ENCODE measurements around the gene PPP4R3A. TPM values are rescaled to one million over a fixed set of nuclear protein-coding genes. Genes with fewer than 3 reads are reported as not detected.

Gene PPP4R3A
- total RNA-seq, 2 experiments from 2014 or later = 121 to 129 TPM

- no peaks in the 10 kb centered on the region for H3K36me3 Mint-ChIP-seq (ENCODE audit: low read depth)
- H3K4me3 Mint-ChIP-seq = no peak overlapping the region
- H3K27ac Mint-ChIP-seq = no peak overlapping the region
- H3K9me3 Mint-ChIP-seq (ENCODE audit: insufficient read depth) = peaks cover 8% of the 10 kb centered on the region
- ChIA-PET CTCF (no interaction called here), POLR2A (no interaction called here)
- H3K27me3 Mint-ChIP-seq (ENCODE audit: low read depth) = peaks cover 11% of the 10 kb centered on the region
- H3K4me1 Mint-ChIP-seq (ENCODE audit: low read depth) = no peaks in the 10 kb centered on the region
- ATAC-seq (no peak), DNase-seq (no peak)
These were observed 10.0 kb upstream of the PPP4R3A start for GRCh38 chr14:91520138-91520537.

GRCh38 chr14:91519239-91520036 lies 9.3 kb upstream of the PPP4R3A start:
- H3K27me3 Mint-ChIP-seq (ENCODE audit: low read depth) = peaks cover 11% of the 10 kb centered on the region
- H3K27ac Mint-ChIP-seq = no peak overlapping the region
- no peaks in the 10 kb centered on the region for H3K4me1 Mint-ChIP-seq (ENCODE audit: low read depth)

GRCh38 chr14:91516663-91517388 lies 6.7 kb upstream of the PPP4R3A start:
- H3K27me3 Mint-ChIP-seq (ENCODE audit: low read depth) = peaks cover 10% of the 10 kb centered on the region
- ChIA-PET POLR2A (no interaction called here), CTCF (no interaction called here)
- no peaks in the 10 kb centered on the region for H3K36me3 Mint-ChIP-seq (ENCODE audit: low read depth)
- peaks cover 8% of the 10 kb centered on the region for H3K9me3 Mint-ChIP-seq (ENCODE audit: insufficient read depth)
- ATAC-seq (no peak), DNase-seq (no peak)
- H3K4me3 Mint-ChIP-seq = no peak overlapping the region
- H3K27ac Mint-ChIP-seq = no peak overlapping the region
- no peaks in the 10 kb centered on the region for H3K4me1 Mint-ChIP-seq (ENCODE audit: low read depth)

More at GRCh38 chr14:91519239-91520036, 9.3 kb upstream of the PPP4R3A start:
- Mint-ChIP-seq H3K36me3 (ENCODE audit: low read depth) (no peaks in the 10 kb centered on the region), H3K4me3 (no peak overlapping the region), H3K9me3 (ENCODE audit: insufficient read depth) (peaks cover 8% of the 10 kb centered on the region)
- CTCF ChIA-PET = no interaction called here
- DNase-seq (no peak), ATAC-seq (no peak)
- POLR2A ChIA-PET = interaction anchor here (0.6 kb wide), 1 partner anchor 478 kb away, joined by 3 read pairs; no protein-coding TSS in a partner anchor

- ChIA-PET CTCF (no interaction called here), POLR2A (no interaction called here)
- Mint-ChIP-seq H3K36me3 (ENCODE audit: low read depth) (no peaks in the 10 kb centered on the region), H3K4me1 (ENCODE audit: low read depth) (peaks cover 2% of the 10 kb centered on the region), H3K4me3 (no peak overlapping the region), H3K27me3 (ENCODE audit: low read depth) (peaks cover 10% of the 10 kb centered on the region), H3K9me3 (ENCODE audit: insufficient read depth) (peaks cover 5% of the 10 kb centered on the region), H3K27ac (no peak overlapping the region)
- ATAC-seq (no peak), DNase-seq (no peak)
These were observed 5.9 kb upstream of the PPP4R3A start for GRCh38 chr14:91515979-91516378.

- peaks cover 7% of the 10 kb centered on the region for H3K27me3 Mint-ChIP-seq (ENCODE audit: low read depth)
- DNase-seq = no peak
- POLR2A ChIA-PET = interaction anchor here (1.0 to 2.5 kb wide), 2 partner anchors 10 to 1127 kb away, joined by 3 to 13 read pairs; no protein-coding TSS in a partner anchor
- peak overlapping the region; percentile 100 for H3K27ac Mint-ChIP-seq
- ATAC-seq = no peak
- peak overlapping the region; percentile 100 for H3K4me3 Mint-ChIP-seq
- peaks cover 14% of the 10 kb centered on the region for H3K4me1 Mint-ChIP-seq (ENCODE audit: low read depth)
- no peaks in the 10 kb centered on the region for H3K9me3 Mint-ChIP-seq (ENCODE audit: insufficient read depth)
- CTCF ChIA-PET = no interaction called here
- H3K36me3 Mint-ChIP-seq (ENCODE audit: low read depth) = peaks cover 30% of the 10 kb centered on the region
These were observed 903 bp upstream of the PPP4R3A start for GRCh38 chr14:91511043-91511383.

DNA sequence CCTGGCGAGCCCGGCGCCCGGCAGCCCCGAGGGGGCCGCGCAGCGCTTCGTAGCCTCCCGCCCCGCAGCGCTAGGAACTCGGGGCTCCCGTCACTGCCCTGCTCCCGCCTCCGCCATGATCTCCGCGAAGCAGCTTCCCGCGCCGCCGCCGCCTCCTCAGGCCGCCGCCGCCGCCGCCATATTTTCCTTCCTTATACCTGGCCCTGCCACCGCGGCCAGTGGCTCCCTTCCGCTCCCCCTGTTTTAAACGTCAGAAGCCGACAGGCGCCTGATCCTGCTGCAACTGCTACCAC lies 286 bp downstream of the PPP4R3A start:
- peak overlapping the region; percentile 100 for H3K27ac Mint-ChIP-seq
- ATAC-seq = peak; percentile 55
- DNase-seq = no peak
- ChIA-PET CTCF (interaction anchor here (0.6 to 1.8 kb wide), 2 partner anchors 34 to 192 kb away, joined by 3 to 4 read pairs; no protein-coding TSS in a partner anchor), POLR2A (interaction anchor here (0.6 to 2.5 kb wide), 24 partner anchors 8 to 608 kb away, joined by 3 to 14 read pairs (median 4); partner anchors contain the start of gene TRIP11)
- peak overlapping the region; percentile 100 for H3K4me3 Mint-ChIP-seq
- H3K27me3 Mint-ChIP-seq (ENCODE audit: low read depth) = peaks cover 3% of the 10 kb centered on the region
- peaks cover 40% of the 10 kb centered on the region for H3K36me3 Mint-ChIP-seq (ENCODE audit: low read depth)
- H3K9me3 Mint-ChIP-seq (ENCODE audit: insufficient read depth) = no peaks in the 10 kb centered on the region
- peaks cover 25% of the 10 kb centered on the region for H3K4me1 Mint-ChIP-seq (ENCODE audit: low read depth)

DNA sequence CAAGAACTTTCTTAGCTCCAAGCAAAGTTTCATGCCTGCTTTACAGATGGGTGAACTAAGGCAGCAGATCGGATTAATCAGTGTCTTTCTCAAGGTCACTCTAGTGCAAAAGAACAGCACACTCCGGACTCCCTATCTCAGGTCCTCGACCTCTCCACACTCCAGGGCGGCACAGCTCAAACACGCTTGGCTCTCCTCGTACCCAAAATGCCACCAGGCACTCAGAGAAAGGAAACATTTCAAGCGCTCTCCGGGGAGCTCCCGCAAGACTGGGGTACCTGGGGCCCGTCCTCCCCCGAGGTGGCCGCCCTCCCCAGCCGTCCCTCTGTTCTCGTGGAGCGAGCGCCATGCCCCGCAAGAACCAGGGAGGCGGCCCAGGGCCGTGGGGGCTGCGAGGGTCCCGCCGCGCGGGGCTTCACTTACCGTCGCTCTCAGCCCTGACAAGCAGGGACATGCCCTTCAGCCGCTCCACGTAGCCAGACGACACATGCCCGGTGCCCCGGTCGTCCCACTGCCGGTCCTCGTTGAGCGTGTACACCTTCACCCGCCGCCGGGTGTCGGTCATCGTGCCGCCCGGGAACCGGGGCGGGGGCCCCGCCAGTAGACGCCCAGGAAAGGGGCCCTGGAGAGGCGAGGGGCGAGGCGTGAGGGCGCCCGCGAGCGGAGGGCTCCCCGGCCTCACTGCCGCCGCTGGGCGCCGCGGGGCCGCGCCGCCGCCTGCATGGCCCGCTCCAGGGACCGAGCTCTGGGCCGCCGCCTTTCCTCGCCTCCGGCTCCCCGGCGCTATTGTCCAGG lies 830 bp downstream of the PPP4R3A start:
- Mint-ChIP-seq H3K36me3 (ENCODE audit: low read depth) (peaks cover 45% of the 10 kb centered on the region), H3K27ac (peak overlapping the region; percentile 100), H3K9me3 (ENCODE audit: insufficient read depth) (no peaks in the 10 kb centered on the region), H3K27me3 (ENCODE audit: low read depth) (peaks cover 3% of the 10 kb centered on the region), H3K4me3 (peak overlapping the region; percentile 100), H3K4me1 (ENCODE audit: low read depth) (peaks cover 30% of the 10 kb centered on the region)
- DNase-seq = peak; percentile 46
- ATAC-seq = peak; percentile 3
- ChIA-PET CTCF (interaction anchor here (0.6 to 1.8 kb wide), 5 partner anchors 25 to 598 kb away, joined by 3 to 4 read pairs (median 4); no protein-coding TSS in a partner anchor), POLR2A (interaction anchor here (0.6 to 2.5 kb wide), 25 partner anchors 8 to 609 kb away, joined by 3 to 14 read pairs (median 4); partner anchors contain the start of gene TRIP11)

DNA sequence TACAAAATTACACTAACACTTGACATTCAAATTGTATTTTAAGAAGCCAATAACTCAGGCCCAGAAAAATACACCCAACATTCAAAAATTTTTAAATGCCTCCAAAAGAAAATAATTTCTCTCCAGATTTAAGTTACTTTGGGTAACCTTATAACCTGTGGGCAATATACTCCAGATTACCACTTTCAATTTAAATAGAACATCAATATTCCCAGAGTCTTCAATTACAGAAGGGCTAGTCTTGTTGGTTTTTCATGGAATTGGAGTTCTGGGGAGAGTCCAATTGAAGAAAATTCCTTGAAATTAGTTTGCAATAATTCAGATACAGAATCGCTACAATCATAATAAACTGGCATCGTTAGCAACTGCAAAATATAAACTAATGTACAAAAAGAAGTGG lies 2.0 kb downstream of the PPP4R3A start:
- ChIA-PET CTCF (interaction anchor here (1.3 to 1.8 kb wide), 3 partner anchors 32 to 599 kb away, joined by 3 to 4 read pairs (median 4); no protein-coding TSS in a partner anchor), POLR2A (interaction anchor here (2.5 kb wide), 2 partner anchors 92 to 532 kb away, joined by 11 to 14 read pairs; partner anchors contain the start of gene TRIP11)
- Mint-ChIP-seq H3K27me3 (ENCODE audit: low read depth) (no peaks in the 10 kb centered on the region), H3K4me3 (peak overlapping the region; percentile 94), H3K36me3 (ENCODE audit: low read depth) (peaks cover 54% of the 10 kb centered on the region), H3K9me3 (ENCODE audit: insufficient read depth) (no peaks in the 10 kb centered on the region), H3K4me1 (ENCODE audit: low read depth) (peaks cover 38% of the 10 kb centered on the region), H3K27ac (peak overlapping the region; percentile 93)
- ATAC-seq (no peak), DNase-seq (no peak)

DNA sequence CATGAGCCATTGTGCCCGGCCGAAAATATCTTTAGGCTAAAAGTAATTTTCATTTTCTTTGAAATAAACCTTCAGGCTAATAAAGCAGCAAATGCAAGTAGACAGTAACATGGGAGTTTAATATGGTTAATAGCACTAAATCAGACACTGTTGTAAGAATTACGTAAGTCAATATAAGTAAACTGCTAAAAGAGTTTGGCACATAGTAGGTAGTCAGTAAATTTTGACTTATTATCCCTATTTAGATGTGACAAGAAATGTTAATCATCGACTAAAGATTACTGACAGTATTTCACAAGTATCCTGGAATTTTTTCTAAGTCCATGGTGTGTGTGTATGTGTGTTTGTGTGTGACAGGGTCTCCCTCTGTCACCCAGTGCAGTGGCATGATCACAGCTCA lies 3.9 kb downstream of the PPP4R3A start:
- Mint-ChIP-seq H3K27me3 (ENCODE audit: low read depth) (no peaks in the 10 kb centered on the region), H3K36me3 (ENCODE audit: low read depth) (peaks cover 64% of the 10 kb centered on the region), H3K27ac (no peak overlapping the region)

GRCh38 chr14:91503000-91503504 lies 7.1 kb downstream of the PPP4R3A start:
- peaks cover 65% of the 10 kb centered on the region for H3K36me3 Mint-ChIP-seq (ENCODE audit: low read depth)
- no peaks in the 10 kb centered on the region for H3K9me3 Mint-ChIP-seq (ENCODE audit: insufficient read depth)
- no peaks in the 10 kb centered on the region for H3K27me3 Mint-ChIP-seq (ENCODE audit: low read depth)
- H3K4me1 Mint-ChIP-seq (ENCODE audit: low read depth) = peaks cover 57% of the 10 kb centered on the region
- ChIA-PET POLR2A (interaction anchor here (0.7 to 2.8 kb wide), 3 partner anchors 7 to 618 kb away, joined by 3 to 13 read pairs (median 7); partner anchors contain the start of genes CPSF2, NDUFB1 and PPP4R3A), CTCF (interaction anchor here (0.7 kb wide), 1 partner anchor 23 kb away, joined by 4 read pairs; no protein-coding TSS in a partner anchor)
- DNase-seq = no peak
- H3K4me3 Mint-ChIP-seq = no peak overlapping the region
- ATAC-seq = no peak
- no peak overlapping the region for H3K27ac Mint-ChIP-seq

More for the DNA sequence above, 3.9 kb downstream of the PPP4R3A start:
- ChIA-PET CTCF (interaction anchor here (1.0 to 1.2 kb wide), 2 partner anchors 11 to 183 kb away, joined by 3 read pairs; no protein-coding TSS in a partner anchor), POLR2A (no interaction called here)
- no peaks in the 10 kb centered on the region for H3K9me3 Mint-ChIP-seq (ENCODE audit: insufficient read depth)
- peak overlapping the region; percentile 42 for H3K4me3 Mint-ChIP-seq
- no peak for ATAC-seq
- peaks cover 47% of the 10 kb centered on the region for H3K4me1 Mint-ChIP-seq (ENCODE audit: low read depth)
- DNase-seq = no peak

Measured in activated CD8-positive, alpha-beta T cell treated with anti-CD3 and anti-CD28 coated beads, Interleukin-2, amount 10 ng/mL, durations not matched to agents 7 days and 5 days (primary cell).